Activated CD4-positive, CD25-positive, alpha-beta regulatory T cell treated with anti-CD3 and anti-CD28 coated beads, Interleukin-2, amount 50 U/mL, for 16 hours (primary cell): Measurements from ENCODE around the gene EFNB2.

ENCODE experiments used
- DNase-seq: peaks from one replicate; pipeline ENCODE4 v3.0.0-alpha.2; 2020; ENCODE audit warnings: low read depth, low spot score

Gene EFNB2

DNA sequence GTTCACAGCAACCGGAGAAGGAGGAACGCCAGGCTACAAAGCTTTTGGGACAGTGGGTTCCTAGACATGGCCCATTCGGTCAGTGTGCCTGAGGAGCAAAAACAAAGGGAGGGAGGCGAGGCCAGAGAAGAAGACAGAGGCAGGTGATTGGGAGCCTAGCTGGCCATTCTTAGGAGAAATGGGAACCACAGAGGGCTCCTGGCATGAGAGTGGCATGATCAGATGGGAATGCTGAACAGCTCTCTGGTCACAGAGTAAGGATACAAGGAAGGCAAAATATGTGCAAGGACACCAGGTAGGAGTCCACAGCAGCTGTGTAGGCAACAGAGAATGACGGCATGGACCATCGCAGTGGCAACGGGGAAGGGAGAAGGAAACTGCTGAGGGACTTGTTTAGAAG lies 82.4 kb downstream of the EFNB2 start:
- DNase-seq, result no peak

DNA sequence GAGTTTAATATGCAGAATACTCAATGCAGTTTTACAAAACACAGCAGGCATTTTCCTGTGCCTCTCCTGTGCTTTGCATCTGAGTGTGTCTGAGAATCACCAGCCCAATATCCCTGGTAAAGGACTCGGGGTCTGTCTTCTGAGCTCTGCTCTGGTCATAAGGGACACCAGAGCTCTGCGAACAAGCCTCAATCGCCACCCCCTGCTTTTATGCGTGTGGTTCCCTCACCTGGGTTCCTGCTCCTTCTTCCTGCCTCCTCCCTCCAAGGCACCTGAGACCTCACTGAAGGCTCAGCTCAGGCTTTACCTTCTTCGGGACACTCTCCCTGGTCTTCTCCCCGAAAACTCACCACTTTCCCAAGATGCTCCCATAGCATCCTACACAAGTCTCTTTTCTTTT lies 84.5 kb downstream of the EFNB2 start:
- DNase-seq, result no peak

DNA sequence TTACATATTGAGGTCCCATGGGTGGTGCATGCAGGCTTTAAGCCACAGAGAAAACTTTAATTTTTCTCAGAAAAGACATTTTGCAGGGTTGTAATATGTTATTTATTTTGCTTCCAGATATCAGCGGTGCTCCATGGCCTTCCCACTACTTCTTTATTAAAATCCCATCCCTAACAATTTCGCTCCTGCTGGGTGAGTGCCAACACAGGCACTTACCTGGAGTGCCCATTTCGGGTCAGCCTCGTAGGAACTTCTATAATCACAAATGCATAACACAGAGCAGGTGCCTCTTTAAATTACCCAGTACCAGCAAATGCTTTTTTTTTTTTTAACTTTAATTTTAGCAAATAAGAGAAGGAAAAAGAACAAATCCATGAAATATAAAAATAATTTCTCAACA lies 86.4 kb downstream of the EFNB2 start:
- no peak for DNase-seq

DNA sequence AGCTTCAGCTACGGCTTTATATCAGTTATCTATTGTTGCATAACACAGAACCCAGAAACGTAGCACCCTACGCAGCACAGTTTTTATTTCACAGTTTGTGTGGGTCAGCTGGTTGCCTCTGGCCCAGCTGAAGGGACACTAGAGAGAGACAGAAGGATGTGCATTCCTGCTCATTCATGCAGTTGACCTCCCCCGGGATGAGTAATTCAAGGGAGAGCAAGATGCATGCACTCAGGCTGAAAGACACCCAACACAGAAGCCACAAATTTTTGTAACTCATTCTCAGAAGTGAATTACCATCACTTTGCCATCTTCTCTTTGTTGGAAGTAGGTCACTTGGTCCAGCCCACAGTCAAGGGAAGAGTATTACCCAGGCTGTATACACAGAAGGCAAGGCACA lies 89.5 kb downstream of the EFNB2 start:
- DNase-seq, result no peak

DNA sequence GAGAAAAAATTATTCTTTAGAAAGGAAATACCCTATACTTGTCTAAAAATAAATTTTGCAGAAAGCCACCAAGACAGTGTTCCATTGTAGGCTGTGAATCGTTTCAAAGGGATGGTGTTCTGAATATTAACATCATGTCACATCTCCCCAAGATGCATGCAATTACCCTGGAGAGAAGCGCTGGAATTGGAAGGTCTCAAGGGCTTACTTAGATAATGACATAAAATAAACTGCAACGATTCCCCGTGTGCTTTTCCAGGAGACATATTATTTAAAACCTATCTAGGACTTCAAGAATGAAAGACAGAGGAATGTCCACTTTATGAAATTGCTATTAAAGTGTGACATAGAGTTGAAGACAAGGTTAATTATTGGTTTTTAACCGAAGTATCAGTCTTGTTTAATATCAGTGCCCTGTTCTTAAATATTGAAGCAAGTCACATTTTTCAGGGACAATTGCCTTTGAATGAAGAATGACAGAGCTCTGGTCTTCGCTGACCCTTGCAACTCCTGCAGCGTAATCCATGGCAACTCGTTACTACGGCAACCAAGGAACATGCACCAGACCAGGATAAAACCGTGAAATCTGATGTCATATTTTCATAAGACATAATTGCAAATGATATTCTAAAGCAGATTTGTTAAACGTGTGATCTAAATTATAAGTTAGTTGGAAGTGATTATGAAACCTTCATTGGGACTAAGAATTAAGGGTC lies 91.7 kb downstream of the EFNB2 start:
- DNase-seq, result no peak

DNA sequence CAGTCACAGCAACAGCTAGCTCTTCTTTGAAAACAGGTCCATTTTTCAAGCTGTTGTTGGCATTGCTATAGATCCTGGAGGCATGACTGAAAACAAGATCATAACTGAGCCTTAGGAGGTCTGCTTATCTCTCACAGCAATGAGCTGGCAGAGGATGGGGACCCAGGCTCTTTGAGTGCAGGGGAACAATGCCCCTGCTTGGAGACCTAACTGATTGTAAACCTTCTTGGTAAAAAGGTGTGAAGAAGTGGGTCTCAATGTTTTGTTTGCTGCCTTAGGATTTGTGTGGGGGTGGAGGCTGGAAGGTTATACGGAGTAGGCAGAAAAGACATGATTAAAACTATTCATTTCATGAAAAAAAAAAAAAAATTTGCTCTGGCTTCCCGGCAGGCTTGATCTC lies 94.6 kb downstream of the EFNB2 start:
- no peak for DNase-seq
